HL-60 (cell line): ENCODE results near the gene ZNF334.

Experiments
- DNase-seq, 2 experiments: peaks; one replicate each; pipeline ENCODE4 v3.0.0-alpha.2; 2010 to 2020; ENCODE audit warnings: low read depth in 1 of 2, low spot score in 1 of 2
- H3K27ac ChIP-seq: fragments of 250-450 bp; sonication (Bioruptor Pico); replicated peaks from 2 replicates; pipeline ENCODE4 v1.5.1; 2020; ENCODE audit warnings: mild to moderate bottlenecking, moderate library complexity
- H3K27me3 ChIP-seq: fragments of 250-450 bp; sonication (Bioruptor Pico); 2 replicates; pipeline ENCODE4 v1.5.1; 2021; ENCODE audit warnings: mild to moderate bottlenecking, moderate library complexity; ENCODE audit not compliant: insufficient read depth, poor library complexity, severe bottlenecking
- H3K4me3 ChIP-seq: replicated peaks from 2 replicates; pipeline ENCODE4 v1.5.1; 2011; ENCODE audit warnings: mild to moderate bottlenecking, control low read depth, low read length; ENCODE audit not compliant: insufficient read depth
- GABPA ChIP-seq: IDR thresholded peaks from 2 replicates; pipeline ENCODE4 v1.6.1; 2012; ENCODE audit warnings: low read depth
- POLR2AphosphoS5 ChIP-seq: IDR thresholded peaks from 2 replicates; pipeline ENCODE4 v1.6.1; 2012; ENCODE audit warnings: low read depth
- SPI1 ChIP-seq: IDR thresholded peaks from 2 replicates; pipeline ENCODE4 v1.6.1; 2012; ENCODE audit warnings: low read depth, mild to moderate bottlenecking, borderline replicate concordance
- TF ChIP-seq, protein P1 (sequence below): IDR thresholded peaks from one replicate; pipeline ENCODE4 v1.5.1; 2011; ENCODE audit warnings: low read length, control low read depth, inconsistent platforms; ENCODE audit not compliant: insufficient read depth
- TF ChIP-seq, protein P2 (sequence below): IDR thresholded peaks from 2 replicates; pipeline ENCODE4 v1.6.1; 2012; ENCODE audit warnings: low read depth; ENCODE audit not compliant: insufficient replicate concordance

ZNF334 gene

DNA sequence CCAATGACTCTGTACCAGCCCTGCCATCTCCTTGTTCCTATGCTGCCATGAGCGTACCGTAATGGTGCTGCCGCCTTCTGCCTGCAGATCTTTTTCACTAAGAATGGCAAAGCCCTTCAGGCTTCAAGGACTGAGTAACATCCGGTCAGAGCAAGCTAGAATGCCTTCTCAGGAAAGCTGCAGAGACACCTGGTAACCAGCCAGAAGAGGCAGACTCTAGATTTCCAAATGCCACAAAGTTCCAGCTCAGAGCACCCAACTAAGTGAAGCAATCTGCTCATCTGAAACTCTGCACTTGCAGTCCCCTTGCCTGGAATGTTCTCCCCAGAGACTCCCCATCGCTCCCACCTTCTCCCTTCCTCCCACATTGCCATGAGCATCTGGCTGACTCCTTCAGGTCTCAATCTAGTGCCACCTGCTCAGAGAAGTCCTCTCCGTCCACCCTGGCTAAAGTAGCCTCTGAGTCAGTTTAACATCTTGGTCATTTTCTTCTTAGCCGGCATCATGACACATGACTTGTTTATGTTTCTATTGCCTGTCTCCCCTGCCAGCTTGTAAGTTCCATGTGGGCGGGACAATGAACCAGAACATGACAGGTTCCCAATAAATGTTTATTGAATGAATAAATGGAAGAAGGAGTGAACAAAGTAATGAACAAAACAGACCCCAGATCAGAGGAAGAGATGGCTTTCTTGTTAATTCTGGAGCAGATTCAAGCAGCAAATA lies 44.0 kb upstream of the ZNF334 start:
- TF ChIP-seq, protein P1, sequence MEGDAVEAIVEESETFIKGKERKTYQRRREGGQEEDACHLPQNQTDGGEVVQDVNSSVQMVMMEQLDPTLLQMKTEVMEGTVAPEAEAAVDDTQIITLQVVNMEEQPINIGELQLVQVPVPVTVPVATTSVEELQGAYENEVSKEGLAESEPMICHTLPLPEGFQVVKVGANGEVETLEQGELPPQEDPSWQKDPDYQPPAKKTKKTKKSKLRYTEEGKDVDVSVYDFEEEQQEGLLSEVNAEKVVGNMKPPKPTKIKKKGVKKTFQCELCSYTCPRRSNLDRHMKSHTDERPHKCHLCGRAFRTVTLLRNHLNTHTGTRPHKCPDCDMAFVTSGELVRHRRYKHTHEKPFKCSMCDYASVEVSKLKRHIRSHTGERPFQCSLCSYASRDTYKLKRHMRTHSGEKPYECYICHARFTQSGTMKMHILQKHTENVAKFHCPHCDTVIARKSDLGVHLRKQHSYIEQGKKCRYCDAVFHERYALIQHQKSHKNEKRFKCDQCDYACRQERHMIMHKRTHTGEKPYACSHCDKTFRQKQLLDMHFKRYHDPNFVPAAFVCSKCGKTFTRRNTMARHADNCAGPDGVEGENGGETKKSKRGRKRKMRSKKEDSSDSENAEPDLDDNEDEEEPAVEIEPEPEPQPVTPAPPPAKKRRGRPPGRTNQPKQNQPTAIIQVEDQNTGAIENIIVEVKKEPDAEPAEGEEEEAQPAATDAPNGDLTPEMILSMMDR = no peak
- TF ChIP-seq SPI1 (no peak), GABPA (no peak), POLR2AphosphoS5 (no peak)
- TF ChIP-seq, protein P2, sequence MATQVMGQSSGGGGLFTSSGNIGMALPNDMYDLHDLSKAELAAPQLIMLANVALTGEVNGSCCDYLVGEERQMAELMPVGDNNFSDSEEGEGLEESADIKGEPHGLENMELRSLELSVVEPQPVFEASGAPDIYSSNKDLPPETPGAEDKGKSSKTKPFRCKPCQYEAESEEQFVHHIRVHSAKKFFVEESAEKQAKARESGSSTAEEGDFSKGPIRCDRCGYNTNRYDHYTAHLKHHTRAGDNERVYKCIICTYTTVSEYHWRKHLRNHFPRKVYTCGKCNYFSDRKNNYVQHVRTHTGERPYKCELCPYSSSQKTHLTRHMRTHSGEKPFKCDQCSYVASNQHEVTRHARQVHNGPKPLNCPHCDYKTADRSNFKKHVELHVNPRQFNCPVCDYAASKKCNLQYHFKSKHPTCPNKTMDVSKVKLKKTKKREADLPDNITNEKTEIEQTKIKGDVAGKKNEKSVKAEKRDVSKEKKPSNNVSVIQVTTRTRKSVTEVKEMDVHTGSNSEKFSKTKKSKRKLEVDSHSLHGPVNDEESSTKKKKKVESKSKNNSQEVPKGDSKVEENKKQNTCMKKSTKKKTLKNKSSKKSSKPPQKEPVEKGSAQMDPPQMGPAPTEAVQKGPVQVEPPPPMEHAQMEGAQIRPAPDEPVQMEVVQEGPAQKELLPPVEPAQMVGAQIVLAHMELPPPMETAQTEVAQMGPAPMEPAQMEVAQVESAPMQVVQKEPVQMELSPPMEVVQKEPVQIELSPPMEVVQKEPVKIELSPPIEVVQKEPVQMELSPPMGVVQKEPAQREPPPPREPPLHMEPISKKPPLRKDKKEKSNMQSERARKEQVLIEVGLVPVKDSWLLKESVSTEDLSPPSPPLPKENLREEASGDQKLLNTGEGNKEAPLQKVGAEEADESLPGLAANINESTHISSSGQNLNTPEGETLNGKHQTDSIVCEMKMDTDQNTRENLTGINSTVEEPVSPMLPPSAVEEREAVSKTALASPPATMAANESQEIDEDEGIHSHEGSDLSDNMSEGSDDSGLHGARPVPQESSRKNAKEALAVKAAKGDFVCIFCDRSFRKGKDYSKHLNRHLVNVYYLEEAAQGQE = no peak
- DNase-seq = no peak
- Histone ChIP-seq H3K4me3 (no peak overlapping the region), H3K27ac (no peak overlapping the region), H3K27me3 (no peaks in the 10 kb centered on the region)

DNA sequence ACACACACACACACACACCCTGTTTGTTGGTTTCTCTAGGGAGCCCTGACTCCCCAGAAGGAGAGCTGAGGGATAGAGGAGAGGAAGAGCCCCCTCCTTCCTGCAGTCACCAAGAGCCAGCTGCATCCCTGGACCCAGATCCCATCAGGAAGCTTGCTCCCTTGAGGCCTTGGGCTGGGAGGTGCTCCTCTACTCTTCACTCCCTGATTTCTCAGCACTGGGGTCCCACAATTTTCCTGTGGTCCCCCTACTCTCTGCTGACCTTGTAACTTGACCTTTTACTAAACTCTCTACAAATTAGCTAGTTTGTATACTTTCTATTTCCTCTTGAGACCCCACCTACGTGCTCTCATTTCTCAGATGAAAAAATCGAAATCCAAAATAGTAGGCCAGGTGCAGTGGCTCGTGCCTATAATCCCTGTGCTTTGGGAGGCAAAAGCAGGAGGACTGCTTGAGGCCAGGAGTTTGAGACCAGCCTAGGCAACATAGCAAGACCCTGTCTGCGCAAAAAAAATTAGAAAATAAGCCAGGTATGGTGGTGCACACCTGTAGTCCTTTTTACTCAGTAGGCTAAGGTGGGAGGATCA lies 42.1 kb upstream of the ZNF334 start:
- H3K4me3 ChIP-seq = no peak overlapping the region
- no peaks in the 10 kb centered on the region for H3K27me3 ChIP-seq
- H3K27ac ChIP-seq = no peak overlapping the region
- TF ChIP-seq, protein P1 = no peak
- TF ChIP-seq POLR2AphosphoS5 = no peak
- TF ChIP-seq GABPA = no peak
- TF ChIP-seq, protein P2 = no peak
- TF ChIP-seq SPI1 = no peak
- DNase-seq = no peak

DNA sequence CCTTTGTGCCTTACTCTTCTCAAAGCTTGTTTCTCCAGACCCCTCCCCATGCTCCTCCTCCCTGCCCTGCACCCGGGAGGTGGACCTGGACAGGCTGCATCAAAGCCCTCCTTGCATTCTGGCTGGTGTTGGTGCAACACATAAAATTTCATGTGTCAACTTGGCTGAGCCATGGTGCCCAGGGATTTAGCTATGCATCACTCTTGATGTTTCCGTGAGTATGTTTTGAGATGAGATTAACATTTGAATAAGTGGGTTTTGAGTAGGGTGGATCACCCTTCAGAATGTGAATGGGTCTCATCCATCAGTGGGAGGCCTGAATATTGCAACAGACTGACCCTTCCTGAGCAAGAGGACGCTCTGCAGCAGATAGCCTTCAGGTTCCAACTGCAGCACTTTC lies 41.5 kb upstream of the ZNF334 start:
- no peak overlapping the region for H3K4me3 ChIP-seq
- no peaks in the 10 kb centered on the region for H3K27me3 ChIP-seq
- TF ChIP-seq POLR2AphosphoS5 = no peak
- no peak for TF ChIP-seq GABPA
- TF ChIP-seq SPI1 = no peak
- TF ChIP-seq, protein P2 = no peak
- TF ChIP-seq, protein P1 = no peak
- no peak overlapping the region for H3K27ac ChIP-seq
- DNase-seq = no peak
